Head of caudate nucleus (tissue), 42 donors: ENCODE results near the gene PAFAH1B2.
"Not testable (repeated sequence)": the region's sequence is repeated elsewhere in the genome, so short reads cannot be mapped to it uniquely, and the experiment has no call there.

ENCODE experiments used
- DNase-seq, 42 donors: peaks; one replicate each; pipeline versions ENCODE4 v3.0.0 to v3.0.0-alpha.2; 2020 to 2021; ENCODE audit warnings: mixed read lengths in 7 of 42
- intact Hi-C: fragments of 100-400 bp; cut with DNase I; formaldehyde crosslinking; loops from one replicate; pipeline ENCODE4 v1.15.0; 2022

PAFAH1B2 gene, protein sequence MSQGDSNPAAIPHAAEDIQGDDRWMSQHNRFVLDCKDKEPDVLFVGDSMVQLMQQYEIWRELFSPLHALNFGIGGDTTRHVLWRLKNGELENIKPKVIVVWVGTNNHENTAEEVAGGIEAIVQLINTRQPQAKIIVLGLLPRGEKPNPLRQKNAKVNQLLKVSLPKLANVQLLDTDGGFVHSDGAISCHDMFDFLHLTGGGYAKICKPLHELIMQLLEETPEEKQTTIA

DNA sequence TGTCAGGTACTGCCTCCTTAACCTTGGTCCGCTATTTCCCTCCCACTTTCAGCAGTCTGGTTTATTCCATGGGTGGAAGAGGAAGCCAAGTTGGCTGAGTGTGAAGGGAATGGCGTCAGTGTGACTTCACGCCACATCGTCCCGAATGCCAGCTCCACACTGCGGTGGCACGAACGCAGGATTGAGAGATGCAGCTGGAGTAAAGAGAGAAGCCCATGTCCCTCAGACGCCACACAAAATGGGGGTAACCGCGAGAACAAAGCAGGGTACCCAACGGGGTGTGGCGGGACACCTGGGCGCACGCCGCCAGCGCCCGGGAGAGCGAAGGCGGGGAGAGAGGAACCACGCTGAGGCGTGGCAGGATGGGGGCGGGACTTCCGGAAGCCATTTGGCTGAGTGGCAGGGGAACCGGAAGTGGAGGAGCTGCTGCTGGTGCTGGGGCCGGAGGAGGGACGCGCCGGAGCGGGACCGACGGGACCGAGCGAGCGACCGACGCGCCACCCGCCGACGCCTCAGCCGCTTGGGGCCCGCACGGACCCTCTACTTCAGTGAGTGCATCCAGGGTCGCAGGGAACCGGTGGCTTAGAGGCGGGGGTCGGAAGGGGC lies at the start of gene PAFAH1B2:
Gene PAFAH1B2, plus strand, starts transcription at position 417 of the 606 bp plus-strand sequence. CDS start 8,161 bp downstream, outside the sequence.
- DNase-seq: peak; percentile 90 to 98 (median 96)
- intact Hi-C loops: loop anchor here (2.0 kb wide), 1 partner anchor 35 kb away; the partner anchor contains the start of gene SIDT2

DNA sequence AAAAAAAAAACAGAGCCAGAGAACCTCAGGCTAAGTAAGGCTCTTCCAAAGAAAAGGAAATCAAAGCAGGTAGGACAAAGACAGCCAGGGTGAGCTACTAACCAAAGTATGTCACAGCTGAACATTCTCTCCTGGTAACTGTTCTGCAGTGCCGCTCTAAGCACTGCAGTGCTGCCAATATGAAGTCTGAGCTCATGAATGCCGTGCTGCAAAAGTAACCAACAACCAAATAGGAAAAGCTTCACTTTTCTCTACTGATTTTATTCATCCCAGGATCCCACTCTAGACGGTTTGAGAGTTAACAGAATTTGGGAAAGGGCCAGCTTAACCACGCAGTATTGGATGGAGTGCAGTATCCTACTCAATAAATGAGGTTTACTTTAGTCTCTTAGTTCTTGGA lies 49.3 kb upstream of the PAFAH1B2 start:
- DNase-seq: peak in 25 of 42 donors; percentile 18 to 74 (median 49)
- intact Hi-C loops: loop anchor here (5.0 to 10.0 kb wide), 4 partner anchors 50 to 217 kb away; no protein-coding TSS in a partner anchor

DNA sequence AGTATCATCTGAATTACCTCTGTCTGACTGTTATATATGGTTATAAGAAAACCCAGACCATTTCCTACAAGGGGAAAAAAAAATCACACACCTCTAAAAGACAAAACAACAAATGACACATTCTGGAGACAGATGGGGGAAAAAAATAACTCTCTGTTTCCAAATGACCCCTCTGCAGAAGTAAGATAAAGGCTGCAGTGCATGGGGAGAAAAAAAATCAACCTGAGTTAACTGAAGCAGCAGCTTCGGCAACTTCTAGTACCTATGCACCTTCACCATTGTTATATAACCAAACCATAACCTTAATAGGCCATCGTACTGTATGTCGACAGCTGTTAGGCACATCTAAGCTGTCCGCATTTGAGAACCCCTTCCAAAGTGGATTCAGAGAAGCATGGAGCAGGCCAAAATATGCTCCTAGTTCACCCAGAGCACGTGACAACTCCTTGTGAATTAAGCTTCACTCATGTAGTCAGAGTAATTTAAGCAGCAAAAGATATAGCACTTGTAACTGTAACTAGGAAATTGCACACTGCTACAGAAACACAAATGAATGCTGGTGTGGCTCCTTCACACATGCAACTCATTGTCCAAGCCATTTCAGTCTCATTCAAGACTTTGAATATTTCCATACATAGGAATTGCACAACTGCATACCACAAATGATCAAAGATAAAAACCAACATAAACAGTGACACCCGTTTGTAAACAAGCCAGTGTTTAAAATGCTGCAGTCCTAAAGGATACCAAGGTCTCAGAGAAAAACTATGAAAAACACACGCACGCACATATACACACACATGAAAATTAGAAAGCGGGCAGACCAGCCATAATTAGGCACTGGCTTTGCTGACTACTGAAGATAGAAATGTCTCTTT lies 48.6 kb upstream of the PAFAH1B2 start:
- intact Hi-C loops: loop anchor here (5.0 to 10.0 kb wide), 4 partner anchors 51 to 218 kb away; no protein-coding TSS in a partner anchor
- DNase-seq: peak in 2 of 42 donors; percentile 47 to 56

DNA sequence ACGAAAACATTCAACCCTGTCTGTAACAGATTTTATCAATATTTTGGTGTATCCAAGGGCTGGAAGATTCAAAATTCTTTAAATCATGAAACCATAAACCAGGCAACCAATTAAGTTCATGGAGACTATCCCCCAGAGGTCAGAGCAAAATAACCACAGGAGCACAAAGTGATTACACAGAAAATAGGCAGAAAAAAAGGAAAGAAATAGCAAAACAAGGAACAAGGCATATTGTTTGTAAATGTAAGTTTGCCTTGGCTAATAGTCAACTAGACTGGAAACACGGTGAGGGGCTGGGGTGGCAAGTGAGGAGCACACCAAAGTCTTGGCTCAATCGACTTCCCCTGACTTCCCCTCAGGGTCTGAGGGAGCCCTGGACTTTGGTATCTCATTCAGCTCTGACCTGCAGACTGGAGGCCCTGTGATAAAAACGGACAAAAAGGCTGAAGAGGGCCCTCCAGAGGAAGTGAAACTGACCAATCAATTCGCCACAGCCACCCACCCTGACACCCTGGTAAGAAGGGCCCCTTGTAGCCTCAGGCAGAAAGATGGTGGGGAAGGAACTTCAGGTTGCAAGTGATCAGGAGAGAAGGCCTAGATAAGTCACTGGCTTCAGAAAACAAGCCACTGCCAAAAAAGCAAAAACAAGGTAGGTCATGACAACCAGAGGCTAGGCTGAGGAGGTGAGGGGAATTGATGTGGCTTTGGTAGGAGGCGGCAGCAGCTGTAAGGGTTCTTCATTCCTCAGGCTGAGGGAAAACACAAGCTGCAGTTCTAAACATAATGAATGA lies 47.7 kb upstream of the PAFAH1B2 start:
- peak; percentile 20 to 89 (median 71) for DNase-seq
- intact Hi-C loops: loop anchor here (5.0 to 10.0 kb wide), 4 partner anchors 52 to 219 kb away; no protein-coding TSS in a partner anchor

DNA sequence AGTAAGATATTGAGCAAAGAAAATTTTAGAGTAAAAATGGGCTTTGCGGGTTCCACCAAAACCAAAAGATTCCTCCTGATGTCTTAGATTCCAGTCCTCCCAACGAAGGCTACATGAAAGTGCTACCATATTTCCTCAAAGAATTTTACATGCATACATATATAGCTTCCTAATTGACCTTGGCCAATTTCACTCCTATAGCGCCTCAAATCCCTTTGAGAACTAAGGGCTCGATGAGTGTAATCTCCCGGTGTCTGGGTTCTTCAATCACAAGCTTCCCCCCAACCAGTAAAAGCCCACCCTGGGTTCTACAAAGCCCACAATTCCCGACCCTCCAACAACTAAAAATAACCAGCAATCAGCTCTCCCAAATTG lies 47.1 kb upstream of the PAFAH1B2 start:
- intact Hi-C loops: loop anchor here (5.0 to 10.0 kb wide), 4 partner anchors 52 to 220 kb away; no protein-coding TSS in a partner anchor
- peak in 2 of 42 donors; percentile 5 to 25 for DNase-seq

DNA sequence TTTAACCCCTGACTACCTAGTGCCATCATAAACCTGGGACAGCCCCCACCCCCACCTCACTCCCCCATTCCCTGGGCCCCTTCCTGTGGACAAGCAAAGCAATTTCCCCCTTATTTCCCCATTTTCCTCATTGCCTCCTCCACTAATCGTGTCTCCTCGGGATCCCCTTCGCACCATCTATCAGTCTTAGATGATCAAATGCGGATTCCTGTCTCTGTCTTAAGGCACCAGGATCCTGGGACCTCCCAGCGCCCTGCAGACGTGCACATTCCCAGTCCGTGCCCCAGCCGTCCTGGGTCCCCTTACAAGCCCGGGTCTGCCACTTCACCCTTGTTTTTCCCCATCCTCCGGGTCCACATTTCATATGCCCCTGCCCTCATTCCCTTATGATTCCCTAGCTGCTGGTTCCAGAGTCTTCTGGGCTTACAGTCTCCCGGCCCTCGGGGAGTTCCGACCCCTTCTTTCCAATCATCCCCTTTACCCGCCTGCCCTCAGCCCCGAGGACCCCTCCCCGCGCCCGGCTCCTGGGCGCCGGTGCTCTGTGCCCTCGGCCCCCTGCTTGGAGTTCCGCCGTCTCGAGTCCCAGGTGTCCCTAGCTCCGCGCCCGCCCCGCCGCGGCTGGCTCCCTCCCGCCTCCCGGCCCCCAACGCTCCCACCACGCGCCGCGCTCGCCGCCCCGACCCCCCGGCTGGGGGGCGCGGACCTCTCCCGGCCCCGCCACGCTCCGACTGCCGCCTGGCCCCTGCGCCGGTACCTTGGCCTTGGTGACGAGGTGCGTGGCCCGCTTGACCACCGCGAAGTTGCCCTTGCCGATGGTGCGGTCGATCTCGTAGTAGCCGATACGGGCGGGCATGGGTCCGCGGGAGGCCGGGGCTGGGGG lies 46.5 kb upstream of the PAFAH1B2 start:
- peak in 38 of 42 donors; percentile 30 to 78 (median 52) for DNase-seq
- intact Hi-C loops: loop anchor here (5.0 to 10.0 kb wide), 4 partner anchors 53 to 220 kb away; no protein-coding TSS in a partner anchor

DNA sequence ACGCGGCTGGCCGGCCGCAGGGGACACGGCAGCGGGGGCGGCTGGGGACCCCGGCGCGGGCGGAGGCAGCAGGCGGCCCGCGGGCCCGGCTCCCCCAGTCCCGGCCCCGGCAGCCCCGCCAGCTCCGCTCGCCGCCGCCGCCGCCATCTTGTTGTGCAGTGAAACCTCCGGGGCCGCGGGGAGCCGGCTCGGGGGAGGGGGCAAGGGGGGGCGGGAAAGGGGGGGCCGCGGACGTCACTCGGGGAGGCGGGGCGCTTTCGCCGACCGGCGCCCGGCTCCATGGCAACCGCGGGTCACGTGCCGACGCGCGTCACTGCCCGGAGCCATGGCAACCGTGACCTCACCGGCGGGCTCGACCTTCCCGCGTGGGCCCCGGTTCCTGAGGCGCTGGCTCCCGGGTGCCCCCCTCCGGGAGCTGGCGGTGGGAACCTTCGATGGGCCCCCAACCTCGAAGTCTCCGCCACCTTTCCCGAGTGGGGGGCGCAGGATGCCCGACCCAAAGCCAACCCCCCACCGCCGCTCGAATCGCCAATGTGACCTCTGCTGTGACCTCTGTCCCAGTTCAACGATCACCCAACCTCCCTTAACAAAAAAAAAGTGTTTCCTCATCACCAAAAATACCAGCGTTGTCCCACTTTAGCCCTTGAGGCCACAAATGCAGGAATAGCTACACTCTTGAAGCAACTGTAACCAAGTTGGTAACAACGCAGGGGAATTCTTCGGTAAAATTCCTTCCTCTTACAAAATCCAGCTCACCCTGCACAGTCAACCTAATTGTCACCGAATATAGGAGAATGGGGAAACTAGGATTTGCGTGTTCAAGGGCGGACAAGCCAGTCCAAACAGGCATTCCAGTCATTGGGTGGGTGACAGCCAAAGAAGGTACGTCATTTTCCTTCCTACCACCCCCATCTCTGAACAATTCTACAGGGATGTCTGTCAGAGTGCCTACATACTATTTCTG lies 45.5 kb upstream of the PAFAH1B2 start, which contains the start of gene SIK3:
Gene SIK3, minus strand, starts transcription at position 160 of the 964 bp plus-strand sequence. Its CDS starts 13 bp downstream, at position 147.
- intact Hi-C loops: loop anchor here (5.0 to 10.0 kb wide), 4 partner anchors 54 to 221 kb away; no protein-coding TSS in a partner anchor
- DNase-seq: peak; percentile 88 to 99 (median 97)

DNA sequence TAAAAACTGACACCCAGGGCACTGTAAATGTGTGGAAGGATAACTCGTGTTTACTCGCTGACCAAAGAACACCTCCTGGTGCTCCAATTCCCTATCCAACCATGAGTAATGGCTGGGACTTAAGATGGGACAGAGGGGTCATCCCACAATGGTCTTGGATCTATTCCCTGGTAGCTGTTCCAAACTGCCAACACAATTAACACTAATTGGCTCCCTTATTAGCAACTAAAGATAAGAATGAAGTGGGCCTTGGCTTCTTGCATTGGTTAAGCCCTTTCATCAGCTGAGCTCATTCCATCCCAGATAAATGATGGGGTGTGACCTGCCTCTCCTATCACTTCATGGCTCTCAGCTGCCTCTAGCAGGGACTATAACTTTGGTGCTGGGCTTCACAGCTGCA lies 44.4 kb upstream of the PAFAH1B2 start:
- DNase-seq: no peak
- intact Hi-C loops: loop anchor here (5.0 to 10.0 kb wide), 4 partner anchors 55 to 222 kb away; no protein-coding TSS in a partner anchor

DNA sequence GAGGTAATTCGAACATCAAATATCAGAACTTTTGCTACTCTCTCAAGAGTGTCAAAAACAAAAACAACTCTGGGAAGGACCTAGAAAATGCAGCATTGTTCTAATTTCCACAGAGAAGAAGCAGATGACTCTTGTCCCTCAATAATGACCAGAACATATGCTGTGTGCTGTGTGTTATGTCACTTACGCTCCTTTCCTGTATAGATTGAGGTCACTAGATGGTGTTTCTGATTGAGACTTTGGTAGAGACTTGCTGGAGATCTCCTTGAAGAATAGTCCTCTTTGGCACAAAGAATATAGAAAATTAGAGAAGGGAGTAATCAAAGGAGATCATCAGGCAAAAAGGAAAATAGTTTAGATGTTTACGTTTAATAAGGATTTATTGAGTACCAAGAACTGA lies 43.5 kb upstream of the PAFAH1B2 start:
- intact Hi-C loops: no loop called here
- DNase-seq: no peak

DNA sequence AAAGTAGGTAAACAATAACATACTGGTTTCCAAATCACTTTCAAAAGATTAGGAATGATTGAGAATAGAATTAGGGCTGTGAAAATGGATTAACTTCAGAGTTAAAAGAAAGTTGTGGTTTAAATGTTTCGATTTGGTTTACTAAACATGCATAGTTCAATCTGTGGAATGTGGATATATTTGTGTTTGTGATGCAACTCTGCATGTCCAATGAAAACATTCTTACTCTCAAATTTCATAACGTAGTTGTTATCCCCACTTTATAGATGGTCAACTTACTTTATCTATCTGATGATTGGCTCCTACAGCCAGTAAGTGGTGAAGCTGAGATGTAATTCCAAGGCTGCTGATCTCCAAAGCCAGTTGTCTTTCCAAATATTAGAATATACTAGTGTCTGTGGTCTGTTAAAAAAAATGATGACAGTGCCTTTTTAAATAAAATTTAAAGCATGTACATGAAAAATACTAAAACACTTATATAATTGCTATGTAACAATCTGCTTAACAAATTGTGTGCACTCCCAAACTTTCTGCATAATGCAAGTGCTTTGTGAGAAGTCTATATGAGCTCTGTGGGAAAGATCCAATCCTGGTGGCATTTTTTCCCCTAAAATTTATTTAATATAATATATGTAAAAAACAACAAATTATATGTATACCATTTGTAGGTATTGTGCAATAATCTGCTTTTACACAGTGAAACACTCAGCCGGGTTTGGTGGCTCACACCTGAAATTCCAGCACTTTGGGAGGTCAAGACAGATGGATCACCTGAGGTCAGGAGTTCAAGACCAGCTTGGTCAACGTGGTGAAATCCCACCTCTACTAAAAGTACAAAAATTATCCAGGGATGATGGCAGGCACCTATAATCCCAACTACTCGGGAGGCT lies 36.1 kb upstream of the PAFAH1B2 start:
- peak in 1 of 42 donors; percentile 15 for DNase-seq
- intact Hi-C loops: loop anchor here (2.0 kb wide), 1 partner anchor 319 kb away; the partner anchor contains the start of gene ZPR1

DNA sequence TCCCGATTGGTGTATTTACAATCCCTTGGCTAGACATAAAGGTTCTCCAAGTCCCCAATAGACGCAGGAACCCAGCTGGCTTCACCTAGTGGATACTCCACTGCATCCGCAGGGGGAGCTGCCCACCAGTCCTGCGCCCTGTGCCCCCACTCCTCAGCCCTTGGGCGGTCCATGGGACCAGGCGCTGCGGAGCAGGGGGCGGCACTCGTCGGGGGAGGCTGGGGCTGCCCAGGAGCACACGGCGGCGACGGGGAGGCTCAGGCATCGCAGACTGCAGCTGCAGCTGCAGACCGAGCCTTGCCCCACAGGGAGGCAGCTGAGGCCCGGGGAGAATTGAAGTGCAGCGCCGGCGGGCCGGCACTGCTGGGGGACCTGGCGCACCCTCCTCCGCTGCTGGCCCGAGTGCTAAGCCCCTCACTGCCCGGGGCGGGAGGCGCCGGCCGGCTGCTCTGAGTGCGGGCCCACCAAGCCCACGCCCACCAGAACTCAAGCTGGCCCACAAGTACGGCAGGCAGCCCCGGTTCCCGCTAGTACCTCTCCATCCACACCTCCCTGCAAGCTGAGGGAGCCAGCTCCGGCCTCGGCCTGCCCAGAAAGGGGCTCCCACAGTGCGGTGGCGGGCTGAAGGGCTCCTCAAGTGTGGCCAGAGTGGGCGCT lies 33.7 kb upstream of the PAFAH1B2 start:
- DNase-seq: peak in 1 of 42 donors; percentile 13
- intact Hi-C loops: no loop called here

DNA sequence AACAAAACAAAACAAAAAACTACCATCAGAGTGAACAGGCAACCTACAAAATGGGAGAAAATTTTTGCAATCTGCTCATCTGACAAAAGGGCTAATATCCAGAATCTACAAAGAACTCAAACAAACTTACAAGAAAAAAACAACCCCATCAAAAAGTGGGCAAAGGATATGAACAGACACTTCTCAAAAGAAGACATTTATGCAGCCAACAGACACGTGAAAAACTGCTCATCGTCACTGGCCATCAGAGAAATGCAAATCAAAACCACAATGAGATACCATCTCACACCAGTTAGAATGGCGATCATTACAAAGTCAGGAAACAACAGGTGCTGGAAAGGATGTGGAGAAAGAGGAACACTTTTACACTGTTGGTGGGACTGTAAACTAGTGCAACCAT lies 31.6 kb upstream of the PAFAH1B2 start:
- intact Hi-C loops, DNase-seq: not testable (repeated sequence)

DNA sequence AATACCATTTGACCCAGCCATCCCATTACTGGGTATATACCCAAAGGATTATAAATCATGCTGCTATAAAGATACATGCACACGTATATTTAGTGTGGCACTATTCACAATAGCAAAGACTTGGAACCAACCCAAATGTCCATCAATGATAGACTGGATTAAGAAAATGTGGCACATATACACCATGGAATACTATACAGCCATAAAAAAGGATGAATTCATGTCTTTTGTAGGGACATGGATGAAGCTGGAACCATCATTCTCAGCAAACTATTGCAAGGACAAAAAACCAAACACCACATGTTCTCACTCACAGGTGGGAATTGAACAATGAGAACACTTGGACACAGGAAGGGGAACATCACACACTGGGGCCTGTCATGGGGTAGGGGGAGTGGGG lies 31.1 kb upstream of the PAFAH1B2 start:
- intact Hi-C loops, DNase-seq: not testable (repeated sequence)

DNA sequence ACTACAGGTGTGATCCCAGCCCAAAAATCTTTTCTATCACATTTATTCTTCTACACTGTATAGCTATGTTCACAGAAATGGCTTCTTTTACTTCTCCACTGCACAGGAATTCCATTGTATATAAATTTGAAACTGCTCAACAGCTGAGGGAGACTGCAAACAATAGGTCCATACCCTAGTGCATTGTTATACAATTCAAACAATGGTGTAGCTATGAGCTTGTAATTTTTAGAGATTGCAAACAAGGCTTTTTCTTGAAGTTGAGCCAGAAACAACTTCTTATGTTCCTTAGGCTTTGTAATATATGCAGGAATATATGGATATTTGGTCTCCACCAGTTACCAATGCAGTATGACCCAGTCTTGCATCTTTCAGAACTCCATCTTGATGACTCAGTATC lies 26.4 kb upstream of the PAFAH1B2 start:
- intact Hi-C loops: no loop called here
- DNase-seq: no peak
